IMR-90 (cell line): Measurements from ENCODE around the gene CHI3L1. TPM values are rescaled to one million over a fixed set of nuclear protein-coding genes. Genes with fewer than 3 reads are reported as not detected.

ENCODE experiments used
- ATAC-seq: fragments of 200-7000 bp; cut with Tn5 transposase; 2 replicates; pipeline ENCODE4 v1.9.1; 2020; ENCODE audit warnings: low read depth, mild to moderate bottlenecking, moderate library complexity
- BruUV-seq: library from RNA; stranded (reverse); fragments of 400-500 nt; replicated peaks from 2 replicates; lab custom pipeline; 2021; lab: Mats Ljungman, UMichigan
- CTCF ChIA-PET: fragments of 300-600 bp; formaldehyde crosslinking; extraction: SDS; loops from one replicate; lab custom pipeline; 2021; ENCODE audit warnings: antibody characterized with exemption; lab: Yijun Ruan, JAX
- POLR2A ChIA-PET: fragments of 300-600 bp; sonication (Branson Sonifier 250); formaldehyde crosslinking; loops from one replicate; lab custom pipeline; 2022; ENCODE audit warnings: antibody characterized with exemption; ENCODE audit not compliant: unreplicated experiment; lab: Charles Lee
- DNase-seq: peaks from one replicate; pipeline ENCODE4 v3.0.0; 2013
- H2AFZ ChIP-seq: replicated peaks from 2 replicates; pipeline ENCODE3; 2013; ENCODE audit warnings: low read length, mild to moderate bottlenecking; ENCODE audit not compliant: poor library complexity
- H2AK5ac ChIP-seq: 2 replicates; pipeline ENCODE4 v1.6.1; 2013; ENCODE audit warnings: low read depth, low read length, inconsistent platforms
- H2AK9ac ChIP-seq: replicated peaks from 2 replicates; pipeline ENCODE3; 2013; ENCODE audit warnings: mild to moderate bottlenecking, low read depth, low read length, moderate library complexity; ENCODE audit not compliant: poor library complexity
- H2BK120ac ChIP-seq: 2 replicates; pipeline ENCODE4 v1.6.1; 2013; ENCODE audit warnings: low read depth, low read length, inconsistent platforms
- H2BK15ac ChIP-seq: 3 replicates; pipeline ENCODE4 v1.6.1; 2013; ENCODE audit warnings: low read depth, low read length, inconsistent platforms
- H2BK20ac ChIP-seq: 2 replicates; pipeline ENCODE4 v1.6.1; 2013; ENCODE audit warnings: low read depth, mild to moderate bottlenecking, inconsistent platforms, low read length, moderate library complexity
- H2BK5ac ChIP-seq: 2 replicates; pipeline ENCODE4 v1.6.1; 2013; ENCODE audit warnings: mild to moderate bottlenecking, low read depth, low read length, inconsistent platforms; ENCODE audit not compliant: poor library complexity, severe bottlenecking
- H3K14ac ChIP-seq: replicated peaks from 2 replicates; pipeline ENCODE4 v1.6.1; 2013; ENCODE audit warnings: low read depth, low read length, inconsistent platforms
- H3K18ac ChIP-seq: 2 replicates; pipeline ENCODE4 v1.6.1; 2013; ENCODE audit warnings: low read depth, low read length, control low read depth
- H3K23ac ChIP-seq: 2 replicates; pipeline ENCODE4 v1.6.1; 2013; ENCODE audit warnings: low read depth, low read length, inconsistent platforms
- H3K27ac ChIP-seq: 2 replicates; pipeline ENCODE4 v1.5.1; 2013; ENCODE audit warnings: mild to moderate bottlenecking, control low read depth, low read length; ENCODE audit not compliant: insufficient read depth
- H3K27me3 ChIP-seq: 2 replicates; pipeline ENCODE4 v1.6.1; 2013; ENCODE audit warnings: low read length; ENCODE audit not compliant: control insufficient read depth, insufficient read depth
- H3K36me3 ChIP-seq: 2 replicates; pipeline ENCODE4 v1.6.1; 2013; ENCODE audit warnings: low read length, mixed read lengths; ENCODE audit not compliant: control insufficient read depth, insufficient read depth
- H3K4ac ChIP-seq: 2 replicates; pipeline ENCODE4 v1.6.1; 2013; ENCODE audit warnings: low read depth, low read length, inconsistent platforms
- H3K4me1 ChIP-seq: 2 replicates; pipeline ENCODE4 v1.6.1; 2013; ENCODE audit warnings: low read length, mixed read lengths; ENCODE audit not compliant: control insufficient read depth, insufficient read depth
- H3K4me2 ChIP-seq: 2 replicates; pipeline ENCODE4 v1.6.1; 2013; ENCODE audit warnings: low read depth, mild to moderate bottlenecking, control low read depth, low read length, moderate library complexity
- H3K4me3 ChIP-seq: 2 replicates; pipeline ENCODE4 v1.5.1; 2013; ENCODE audit warnings: low read depth, mild to moderate bottlenecking, control low read depth, low read length, moderate library complexity; ENCODE audit not compliant: insufficient read depth
- H3K56ac ChIP-seq: 2 replicates; pipeline ENCODE4 v1.6.1; 2013; ENCODE audit warnings: low read length, inconsistent platforms; ENCODE audit not compliant: insufficient read depth; ENCODE audit errors: extremely low read depth
- H3K79me1 ChIP-seq, 2 experiments: 2 replicates each; pipeline ENCODE4 v1.6.1; 2013; ENCODE audit warnings: low read length in 2 of 2, inconsistent platforms in 1 of 2, low read depth in 1 of 2
- H3K9ac ChIP-seq: 2 replicates; pipeline ENCODE4 v1.6.1; 2013; ENCODE audit warnings: low read depth, low read length, control low read depth
- H3K9me1 ChIP-seq: 2 replicates; pipeline ENCODE4 v1.6.1; 2013; ENCODE audit warnings: low read length, inconsistent platforms; ENCODE audit not compliant: insufficient read depth
- H3K9me3 ChIP-seq: 2 replicates; pipeline ENCODE4 v1.6.1; 2013; ENCODE audit warnings: low read length; ENCODE audit not compliant: control insufficient read depth, insufficient read depth
- H4K20me1 ChIP-seq: 2 replicates; pipeline ENCODE4 v1.6.1; 2013; ENCODE audit warnings: low read length, inconsistent platforms; ENCODE audit not compliant: insufficient read depth
- H4K5ac ChIP-seq: 2 replicates; pipeline ENCODE4 v1.6.1; 2013; ENCODE audit warnings: mild to moderate bottlenecking, low read depth, low read length, control low read depth
- H4K8ac ChIP-seq, 2 experiments: 2 replicates each; pipeline ENCODE4 v1.6.1; 2013; ENCODE audit warnings: low read depth in 2 of 2, low read length in 2 of 2, control low read depth in 1 of 2, inconsistent platforms in 1 of 2
- H4K91ac ChIP-seq: 2 replicates; pipeline ENCODE4 v1.6.1; 2013; ENCODE audit warnings: low read depth, low read length, inconsistent platforms; ENCODE audit not compliant: insufficient read depth
- BHLHE40 ChIP-seq: fragments of 150-350 bp; IDR thresholded peaks from 2 replicates; pipeline ENCODE4 v1.6.1; 2016; ENCODE audit warnings: mild to moderate bottlenecking, low read depth, low read length
- MAFK ChIP-seq: IDR thresholded peaks from 2 replicates; pipeline ENCODE4 v1.6.1; 2012; ENCODE audit warnings: low read depth, low read length, improper control_type of control experiment
- MAZ ChIP-seq: IDR thresholded peaks from 2 replicates; pipeline ENCODE4 v1.6.1; 2012; ENCODE audit warnings: low read depth, mild to moderate bottlenecking, low read length, improper control_type of control experiment, moderate library complexity, borderline replicate concordance
- MXI1 ChIP-seq: IDR thresholded peaks from 2 replicates; pipeline ENCODE4 v1.6.1; 2012; ENCODE audit warnings: low read depth, mild to moderate bottlenecking, low read length, moderate library complexity, borderline replicate concordance
- NFE2L2 ChIP-seq: fragments of 150-350 bp; IDR thresholded peaks from 2 replicates; pipeline ENCODE4 v1.6.1; 2016; ENCODE audit warnings: low read depth, mild to moderate bottlenecking, low read length
- POLR2A ChIP-seq: IDR thresholded peaks from 2 replicates; pipeline ENCODE4 v1.6.1; 2012; ENCODE audit warnings: mild to moderate bottlenecking, low read depth, low read length
- RAD21 ChIP-seq: IDR thresholded peaks from 2 replicates; pipeline ENCODE4 v1.6.1; 2012; ENCODE audit warnings: low read length, improper control_type of control experiment
- SMC3 ChIP-seq: fragments of 150-350 bp; IDR thresholded peaks from 2 replicates; pipeline ENCODE4 v1.6.1; 2016; ENCODE audit warnings: low read depth, mild to moderate bottlenecking, antibody characterized with exemption, low read length, moderate library complexity
- WGBS, 2 experiments: methylation state at CpG; one replicate each; pipeline versions ENCODE4 v1.1.5 to v1.1.7; 2013; ENCODE audit warnings: missing lambda C conversion rate in 2 of 2; ENCODE audit not compliant: insufficient read length in 1 of 2; ENCODE audit errors: extremely low coverage in 2 of 2; 5-methylcytosine and 5-hydroxymethylcytosine counted together
- dilution Hi-C: fragments of 300-500 bp; cut with HindIII; formaldehyde crosslinking; loops from one replicate; pipeline ENCODE4 v1.14.3; 2018; ENCODE audit warnings: low sequenced_read_pairs; ENCODE audit not compliant: unreplicated experiment
- in situ Hi-C: fragments of 300-500 bp; cut with MboI; formaldehyde crosslinking; loops from 3 replicates; pipeline ENCODE4 v1.14.3; 2019; ENCODE audit warnings: low sequenced_read_pairs, inconsistent platforms, mixed read lengths
- intact Hi-C: fragments of 100-400 bp; cut with micrococcal nuclease; formaldehyde crosslinking; loops from 2 replicates; pipeline ENCODE4 v1.10.0; 2022
- polyA plus RNA-seq, 3 experiments: library from polyadenylated mRNA; depleted of rRNA; stranded (reverse); fragments of >200 nt; gene quantifications; 2 replicates each; pipeline ENCODE4 v1.2.3, GENCODE V29; 2012; ENCODE audit warnings: low replicate concordance in 1 of 3
- total RNA-seq: library from RNA; depleted of rRNA; stranded (reverse); fragments of >200 nt; gene quantifications from 2 replicates; pipeline ENCODE4 v1.2.3, GENCODE V29; 2012
- TF ChIP-seq, protein P1 (sequence below): fragments of 150-350 bp; IDR thresholded peaks from 2 replicates; pipeline ENCODE4 v1.6.1; 2017; ENCODE audit warnings: mild to moderate bottlenecking, antibody characterized with exemption, low read length, low read depth
- TF ChIP-seq, protein P2 (sequence below): fragments of 150-350 bp; IDR thresholded peaks from 2 replicates; pipeline ENCODE4 v1.6.1; 2016; ENCODE audit warnings: low read depth, mild to moderate bottlenecking, low read length, moderate library complexity, borderline replicate concordance

CHI3L1 gene
- total and polyA plus RNA-seq, 2 of the 4 experiments (the other 2 are of a cell fraction): 0.17 TPM; not detected in 1

DNA sequence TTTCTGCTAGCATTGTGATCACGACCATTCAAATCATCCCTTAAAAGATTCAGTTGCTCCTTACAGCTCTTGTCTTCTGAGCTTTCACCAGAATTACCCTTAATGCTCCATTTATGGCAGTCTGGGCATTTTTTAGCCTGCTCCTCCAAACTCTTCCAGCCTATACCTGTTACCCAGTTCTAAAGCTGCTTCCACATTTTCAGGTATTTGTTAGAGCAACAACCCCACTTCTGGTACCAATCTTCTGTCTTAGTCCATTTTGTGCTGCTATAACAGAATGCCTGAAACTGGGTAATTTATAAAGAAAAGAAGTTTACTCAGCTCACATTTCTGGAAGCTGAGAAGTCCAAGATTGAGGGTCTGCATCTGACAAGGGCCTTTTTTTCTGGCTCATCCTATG, 28.1 kb downstream of the CHI3L1 start:
- Histone ChIP-seq H2BK5ac (no peak overlapping the region), H4K20me1 (no peaks in the 10 kb centered on the region), H3K4me3 (no peak overlapping the region), H2AK9ac (no peak overlapping the region), H3K9me1 (no peaks in the 10 kb centered on the region), H3K4ac (no peak overlapping the region), H3K18ac (no peak overlapping the region), H2BK15ac (no peak overlapping the region), H3K36me3 (no peaks in the 10 kb centered on the region), H3K14ac (no peak overlapping the region), H2BK20ac (no peak overlapping the region), H3K56ac (no peak overlapping the region), H2BK120ac (no peak overlapping the region), H4K5ac (no peak overlapping the region), H3K9me3 (peaks cover 7% of the 10 kb centered on the region; the same call in 1 of the 2 replicates), H4K8ac (no peak overlapping the region), H3K4me1 (peaks cover 10% of the 10 kb centered on the region), H4K91ac (no peak overlapping the region), H2AFZ (no peak overlapping the region), H3K23ac (no peak overlapping the region), H3K27ac (no peak overlapping the region), H2AK5ac (no peak overlapping the region), H3K9ac (no peak overlapping the region), H3K27me3 (peaks cover 37% of the 10 kb centered on the region), H3K79me1 (no peaks in the 10 kb centered on the region), H3K4me2 (no peak overlapping the region)
- TF ChIP-seq, protein P1, sequence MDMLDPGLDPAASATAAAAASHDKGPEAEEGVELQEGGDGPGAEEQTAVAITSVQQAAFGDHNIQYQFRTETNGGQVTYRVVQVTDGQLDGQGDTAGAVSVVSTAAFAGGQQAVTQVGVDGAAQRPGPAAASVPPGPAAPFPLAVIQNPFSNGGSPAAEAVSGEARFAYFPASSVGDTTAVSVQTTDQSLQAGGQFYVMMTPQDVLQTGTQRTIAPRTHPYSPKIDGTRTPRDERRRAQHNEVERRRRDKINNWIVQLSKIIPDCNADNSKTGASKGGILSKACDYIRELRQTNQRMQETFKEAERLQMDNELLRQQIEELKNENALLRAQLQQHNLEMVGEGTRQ: no peak
- TF ChIP-seq, protein P2, sequence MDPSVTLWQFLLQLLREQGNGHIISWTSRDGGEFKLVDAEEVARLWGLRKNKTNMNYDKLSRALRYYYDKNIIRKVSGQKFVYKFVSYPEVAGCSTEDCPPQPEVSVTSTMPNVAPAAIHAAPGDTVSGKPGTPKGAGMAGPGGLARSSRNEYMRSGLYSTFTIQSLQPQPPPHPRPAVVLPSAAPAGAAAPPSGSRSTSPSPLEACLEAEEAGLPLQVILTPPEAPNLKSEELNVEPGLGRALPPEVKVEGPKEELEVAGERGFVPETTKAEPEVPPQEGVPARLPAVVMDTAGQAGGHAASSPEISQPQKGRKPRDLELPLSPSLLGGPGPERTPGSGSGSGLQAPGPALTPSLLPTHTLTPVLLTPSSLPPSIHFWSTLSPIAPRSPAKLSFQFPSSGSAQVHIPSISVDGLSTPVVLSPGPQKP: no peak
- TF ChIP-seq POLR2A (no peak), BHLHE40 (no peak), RAD21 (no peak), MAFK (no peak), SMC3 (no peak), NFE2L2 (no peak), MAZ (no peak), MXI1 (no peak)
- ChIA-PET CTCF (no interaction called here), POLR2A (no interaction called here)
- BruUV-seq: no TSS peak
- dilution Hi-C loops (no loop called here), in situ Hi-C loops (no loop called here), intact Hi-C loops (no loop called here)
- no peak for ATAC-seq
- DNase-seq: no peak
- 30% methylated on average over 1 of the region's 1 CpG; no CpG with 5 or more reads in 1 of the 2 experiments for WGBS, 2 experiments
